Right cardiac atrium (tissue), 5 donors: ENCODE data around the gene ERF. TPM values are rescaled to one million over a fixed set of nuclear protein-coding genes. Genes with fewer than 3 reads are reported as not detected.
A peak's percentile ranks its signal among the peaks of the same experiment; 100 is the strongest.

Experiments
- ATAC-seq, 2 donors: fragments of 200-7000 bp; cut with Tn5 transposase; one replicate each; pipeline versions ENCODE4 v1.8.0 to v1.9.1; 2020; ENCODE audit warnings: moderate library complexity in 2 of 2, mild to moderate bottlenecking in 1 of 2
- DNase-seq, 3 donors: peaks; one replicate each; pipeline ENCODE4 v3.0.0-alpha.2; 2020
- H3K27ac ChIP-seq: one replicate; pipeline ENCODE4 v1.5.1; 2013; ENCODE audit warnings: mild to moderate bottlenecking, low read length, control low read depth, moderate library complexity
- H3K27me3 ChIP-seq: one replicate; pipeline ENCODE4 v1.6.1; 2013; ENCODE audit not compliant: control insufficient read depth, insufficient read depth
- H3K4me1 ChIP-seq: one replicate; pipeline ENCODE4 v1.6.1; 2013; ENCODE audit warnings: low read length; ENCODE audit not compliant: control insufficient read depth, insufficient read depth
- H3K4me3 ChIP-seq: one replicate; pipeline ENCODE4 v1.5.1; 2013; ENCODE audit warnings: low read length, control low read depth
- H3K9me3 ChIP-seq: one replicate; pipeline ENCODE4 v1.6.1; 2013; ENCODE audit warnings: low read length; ENCODE audit not compliant: control insufficient read depth
- WGBS: extraction: QIAGEN DNeasy Blood & Tissue Kit; methylation state at CpG from one replicate; pipeline ENCODE4 v1.1.7; 2013; 5-methylcytosine and 5-hydroxymethylcytosine counted together
- intact Hi-C, 4 donors: fragments of 100-400 bp; cut with DNase I; formaldehyde crosslinking; loops; one replicate each; pipeline versions ENCODE4 v1.11.0 to v1.14.0; 2022 to 2023
- polyA plus RNA-seq: library from polyadenylated mRNA; stranded (reverse); fragments of 200-250 nt; gene quantifications from one replicate; pipeline ENCODE4 v1.2.3, GENCODE V29; 2013
- total RNA-seq, 4 donors: library from RNA; stranded (reverse); fragmentation: NEBNext Ultra II Directional; extraction: Animal tissue kit (Norgen Biotek cat#: 25700); gene quantifications; one replicate each; pipeline ENCODE4 v1.2.1, GENCODE V29; 2021
- donor health status: healthy with polysubstance abuse.
- donor health status: DM: no; HTN: yes; CAD: no.
- donor health status: DM: no; HTN: no; CAD: no.
- donor health status: DM: no; HTN: yes; CAD: no; lungs with severe emphysema.
- donor health status: DM: yes; HTN: yes; CAD: no.

ERF gene
- total and polyA plus RNA-seq, 5 donors: 33.3 to 58.1 (median 44.4) TPM

DNA sequence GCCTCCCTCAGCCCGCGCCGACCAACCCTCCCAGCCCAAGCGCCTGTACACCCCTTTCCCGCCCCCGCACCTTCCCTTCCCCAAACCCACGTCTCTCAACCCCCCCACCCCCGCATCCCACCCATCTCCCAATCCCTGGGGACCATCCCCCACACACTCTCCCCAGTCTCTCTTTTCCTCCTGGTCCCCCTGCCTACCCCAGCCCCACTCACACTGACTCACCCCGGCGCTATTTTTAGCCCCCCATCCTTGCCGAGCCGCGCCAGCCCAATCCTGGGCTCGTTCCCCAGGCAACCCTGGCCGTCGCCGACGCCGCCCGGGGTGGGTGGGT lies 25.9 kb upstream of the ERF start:
- DNase-seq: peak in 2 of 3 donors; percentile 79 to 84
- intact Hi-C loops: loop anchor here in 3 of 4 donors (5.0 kb wide), 1 partner anchor 33 kb away; no protein-coding TSS in a partner anchor
- peak overlapping the region; percentile 73 for H3K4me3 ChIP-seq
- peak; percentile 7 to 53 for ATAC-seq
- peak overlapping the region; percentile 71 for H3K27ac ChIP-seq
- H3K27me3 ChIP-seq: no peaks in the 10 kb centered on the region
- under 1% methylated on average over 20 of the region's 20 CpGs for WGBS
- H3K4me1 ChIP-seq: peaks cover 40% of the 10 kb centered on the region
- H3K9me3 ChIP-seq: no peaks in the 10 kb centered on the region

DNA sequence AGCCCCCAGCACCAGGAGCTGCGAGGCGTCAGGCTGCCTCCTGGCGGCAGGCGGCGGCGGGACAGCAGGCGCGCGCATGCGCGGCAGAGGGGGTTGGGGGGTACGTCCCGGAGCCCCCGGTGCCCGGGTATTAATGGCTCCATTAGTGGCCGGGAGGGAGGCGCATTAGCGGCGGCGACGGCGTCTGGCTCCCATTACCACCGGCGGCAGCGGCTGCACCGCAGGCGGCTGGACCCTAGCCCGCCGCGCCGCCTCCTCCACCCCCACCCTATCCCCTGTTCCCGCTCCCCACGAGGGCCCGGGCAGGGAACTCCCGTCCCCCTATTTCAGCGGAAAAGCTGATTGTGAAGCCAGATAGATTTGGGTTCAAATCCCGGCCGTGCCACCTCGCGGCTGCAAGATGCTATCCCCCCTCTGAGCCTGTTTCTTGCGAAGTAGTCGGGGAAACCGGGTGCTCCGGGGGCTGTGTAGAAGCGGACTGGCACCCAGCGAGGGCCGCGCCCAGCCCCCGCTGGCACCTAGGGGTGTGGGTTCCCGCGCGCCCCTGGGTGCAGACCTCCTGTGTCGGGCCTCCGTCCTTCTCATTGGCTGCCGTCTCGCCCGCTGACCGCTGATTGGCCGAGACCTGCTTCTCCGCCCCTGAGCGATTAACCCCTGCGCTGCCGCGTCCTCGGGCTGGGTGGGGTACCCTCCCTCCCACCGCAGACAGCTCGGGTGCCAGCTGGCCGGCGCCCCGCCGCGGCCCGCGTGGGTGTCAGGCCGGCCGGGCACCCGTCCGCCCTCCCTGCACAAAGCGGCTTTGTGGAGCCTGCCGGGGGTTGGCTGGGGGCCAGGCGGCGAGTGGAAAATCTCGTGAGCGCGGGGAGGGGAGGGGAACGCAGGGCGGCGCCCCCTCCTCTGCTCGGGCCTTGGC lies 25.2 kb upstream of the ERF start:
- Histone ChIP-seq H3K4me1 (peaks cover 35% of the 10 kb centered on the region), H3K27me3 (no peaks in the 10 kb centered on the region), H3K9me3 (no peaks in the 10 kb centered on the region), H3K4me3 (peak overlapping the region; percentile 73), H3K27ac (peak overlapping the region; percentile 71)
- ATAC-seq (peak; percentile 76 to 80), DNase-seq (peak; percentile 96 to 98 (median 97))
- intact Hi-C loops: loop anchor here in 3 of 4 donors (5.0 kb wide), 1 partner anchor 33 kb away; no protein-coding TSS in a partner anchor
- WGBS: under 1% methylated on average over 88 of the region's 89 CpGs

DNA sequence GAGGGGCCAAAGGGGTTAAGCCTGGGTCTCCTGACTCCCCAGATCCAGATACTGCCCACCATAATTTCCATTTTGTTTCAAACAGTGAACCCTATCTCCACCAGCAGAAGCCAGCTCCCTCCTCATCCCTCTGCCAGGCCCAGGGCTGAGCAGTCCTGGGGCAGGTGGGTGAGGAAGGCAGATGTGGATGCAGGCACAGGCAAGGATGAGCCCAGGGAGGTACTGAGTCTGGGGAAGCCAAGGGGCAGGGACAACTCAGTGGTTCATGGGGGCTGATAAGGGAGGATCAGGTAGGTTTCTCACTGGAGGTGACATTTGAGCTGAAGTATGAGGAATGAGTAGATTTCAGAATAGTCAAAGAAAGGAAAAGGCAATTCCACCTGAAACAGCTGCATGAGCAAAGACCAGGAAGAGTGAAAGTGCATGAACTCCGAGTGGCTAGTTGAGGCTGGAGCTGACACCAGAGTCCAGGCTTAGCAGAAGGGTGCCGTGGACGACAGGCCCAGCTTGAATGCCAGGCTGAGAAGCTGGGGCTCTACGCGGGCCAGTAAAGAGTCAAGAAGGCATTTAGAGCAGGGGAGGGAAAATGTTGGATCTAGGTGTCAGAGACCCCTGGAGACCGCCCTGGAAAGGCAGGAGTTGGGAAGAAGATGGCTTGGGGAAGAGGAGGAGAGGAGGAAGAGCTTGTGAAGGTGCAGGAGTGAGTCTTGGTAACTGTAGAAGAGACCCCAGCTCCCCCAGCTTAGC lies 24.4 kb upstream of the ERF start:
- Histone ChIP-seq H3K4me1 (peaks cover 33% of the 10 kb centered on the region), H3K27me3 (no peaks in the 10 kb centered on the region), H3K9me3 (no peaks in the 10 kb centered on the region), H3K4me3 (peak overlapping the region; percentile 73), H3K27ac (peak overlapping the region; percentile 71)
- 9% methylated on average over 6 of the region's 6 CpGs for WGBS
- intact Hi-C loops: no loop called here
- ATAC-seq (no peak), DNase-seq (peak in 2 of 3 donors; percentile 21)

GRCh38 chr19:42278452-42279154 lies 23.7 kb upstream of the ERF start:
- 55% methylated on average over 5 of the region's 5 CpGs for WGBS
- ATAC-seq: no peak
- H3K4me3 ChIP-seq: no peak overlapping the region
- H3K4me1 ChIP-seq: peaks cover 33% of the 10 kb centered on the region
- H3K9me3 ChIP-seq: no peaks in the 10 kb centered on the region
- intact Hi-C loops: no loop called here
- peak overlapping the region; percentile 71 for H3K27ac ChIP-seq
- H3K27me3 ChIP-seq: no peaks in the 10 kb centered on the region
- peak; percentile 21 to 58 (median 49) for DNase-seq

DNA sequence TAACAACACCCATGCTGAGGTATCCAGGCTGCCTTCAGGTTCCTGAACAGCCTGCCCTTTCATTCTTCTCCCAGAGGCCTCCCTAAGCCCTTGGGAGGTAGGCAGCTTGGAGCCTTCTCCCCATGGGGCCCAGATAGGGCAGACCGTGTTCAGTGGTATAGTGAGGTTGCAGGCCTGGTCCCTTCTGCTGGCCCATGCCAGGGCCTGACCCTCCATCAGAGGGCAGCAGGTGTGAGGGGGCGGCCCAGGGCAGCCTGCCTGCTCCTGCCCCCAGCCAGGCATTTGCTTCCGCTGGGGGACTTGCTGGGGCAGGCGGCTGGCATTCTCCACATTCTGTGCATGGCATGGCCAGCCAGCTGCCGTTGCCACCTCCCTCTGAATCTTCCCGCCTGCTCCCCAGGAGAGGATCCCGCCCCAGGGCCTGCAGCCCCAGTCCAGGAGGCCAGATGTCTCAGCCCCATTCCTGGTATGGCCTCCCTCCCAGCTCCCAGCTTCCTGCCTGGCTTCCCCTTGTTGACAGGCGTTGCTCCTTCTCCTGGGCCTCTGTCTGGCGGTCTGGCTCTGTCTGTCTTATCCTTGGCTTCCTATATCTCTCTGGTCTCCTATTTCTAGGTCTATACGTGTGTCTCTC lies 23.0 kb upstream of the ERF start:
- Histone ChIP-seq H3K27me3 (no peaks in the 10 kb centered on the region), H3K27ac (peak overlapping the region; percentile 71), H3K9me3 (no peaks in the 10 kb centered on the region), H3K4me3 (no peak overlapping the region), H3K4me1 (peaks cover 29% of the 10 kb centered on the region)
- no peak for ATAC-seq
- peak; percentile 33 to 69 (median 67) for DNase-seq
- intact Hi-C loops: no loop called here
- 28% methylated on average over 10 of the region's 10 CpGs for WGBS

DNA sequence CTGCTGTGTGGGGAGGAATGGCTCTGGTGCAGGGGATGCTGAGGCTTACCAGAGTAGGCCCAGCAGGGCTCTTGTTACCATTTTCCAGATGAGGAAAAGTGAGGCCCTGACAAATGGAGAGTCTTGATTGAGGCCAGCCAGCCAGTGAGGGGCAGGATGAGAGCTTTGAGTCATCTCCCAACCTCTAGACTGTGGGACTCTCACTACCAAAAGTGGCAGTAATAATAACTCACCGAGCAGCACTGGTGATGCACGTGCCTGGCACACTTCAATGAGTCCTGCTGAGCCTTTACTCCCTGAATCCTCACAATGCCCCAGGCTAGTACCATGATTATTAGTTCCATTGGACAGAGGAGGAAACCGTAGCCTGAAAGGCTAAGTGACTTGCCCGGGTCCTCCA lies 21.9 kb upstream of the ERF start:
- no peaks in the 10 kb centered on the region for H3K27me3 ChIP-seq
- H3K27ac ChIP-seq: no peak overlapping the region
- ATAC-seq (no peak), DNase-seq (peak in 2 of 3 donors; percentile 5 to 21)
- peaks cover 22% of the 10 kb centered on the region for H3K4me1 ChIP-seq
- intact Hi-C loops: no loop called here
- H3K9me3 ChIP-seq: no peaks in the 10 kb centered on the region
- H3K4me3 ChIP-seq: no peak overlapping the region
- WGBS: 85% methylated on average over 4 of the region's 4 CpGs

GRCh38 chr19:42276284-42276683 lies 21.4 kb upstream of the ERF start:
- no peak overlapping the region for H3K27ac ChIP-seq
- no peak overlapping the region for H3K4me3 ChIP-seq
- H3K27me3 ChIP-seq: no peaks in the 10 kb centered on the region
- ATAC-seq: no peak
- DNase-seq: peak; percentile 32 to 71 (median 60)
- intact Hi-C loops: no loop called here
- peaks cover 20% of the 10 kb centered on the region for H3K4me1 ChIP-seq
- 52% methylated on average over 3 of the region's 3 CpGs for WGBS
- no peaks in the 10 kb centered on the region for H3K9me3 ChIP-seq

DNA sequence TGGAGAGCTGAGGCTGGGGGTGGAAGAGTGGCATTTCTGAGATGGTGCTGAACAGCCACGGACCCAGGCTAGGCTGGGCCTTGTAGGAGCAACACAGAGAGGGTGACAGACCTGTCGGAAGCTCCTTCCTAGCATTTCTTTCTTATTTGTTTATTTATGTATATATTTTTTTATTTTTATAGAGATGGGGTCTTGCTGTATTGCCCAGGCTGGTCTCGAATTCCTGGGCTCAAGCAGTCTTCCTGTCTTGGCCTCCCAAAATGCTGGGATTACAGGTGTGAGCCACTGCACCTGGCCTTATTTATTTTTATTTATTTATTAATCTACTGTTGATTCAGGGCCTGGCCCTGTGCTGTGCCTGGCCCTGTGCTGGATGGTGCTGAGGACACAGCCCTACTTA lies 20.6 kb upstream of the ERF start:
- Histone ChIP-seq H3K27ac (no peak overlapping the region), H3K4me3 (no peak overlapping the region), H3K4me1 (peaks cover 24% of the 10 kb centered on the region), H3K9me3 (no peaks in the 10 kb centered on the region), H3K27me3 (no peaks in the 10 kb centered on the region)
- ATAC-seq (no peak), DNase-seq (peak in 1 of 3 donors; percentile 12)
- intact Hi-C loops: no loop called here
- 90% methylated on average over 3 of the region's 3 CpGs for WGBS

GRCh38 chr19:42275103-42275502 lies 20.2 kb upstream of the ERF start:
- H3K27ac ChIP-seq: no peak overlapping the region
- no peaks in the 10 kb centered on the region for H3K9me3 ChIP-seq
- no peak overlapping the region for H3K4me3 ChIP-seq
- H3K4me1 ChIP-seq: peaks cover 24% of the 10 kb centered on the region
- WGBS: 69% methylated on average over 7 of the region's 7 CpGs
- ATAC-seq (no peak), DNase-seq (peak in 1 of 3 donors; percentile 26)
- intact Hi-C loops: no loop called here
- no peaks in the 10 kb centered on the region for H3K27me3 ChIP-seq

DNA sequence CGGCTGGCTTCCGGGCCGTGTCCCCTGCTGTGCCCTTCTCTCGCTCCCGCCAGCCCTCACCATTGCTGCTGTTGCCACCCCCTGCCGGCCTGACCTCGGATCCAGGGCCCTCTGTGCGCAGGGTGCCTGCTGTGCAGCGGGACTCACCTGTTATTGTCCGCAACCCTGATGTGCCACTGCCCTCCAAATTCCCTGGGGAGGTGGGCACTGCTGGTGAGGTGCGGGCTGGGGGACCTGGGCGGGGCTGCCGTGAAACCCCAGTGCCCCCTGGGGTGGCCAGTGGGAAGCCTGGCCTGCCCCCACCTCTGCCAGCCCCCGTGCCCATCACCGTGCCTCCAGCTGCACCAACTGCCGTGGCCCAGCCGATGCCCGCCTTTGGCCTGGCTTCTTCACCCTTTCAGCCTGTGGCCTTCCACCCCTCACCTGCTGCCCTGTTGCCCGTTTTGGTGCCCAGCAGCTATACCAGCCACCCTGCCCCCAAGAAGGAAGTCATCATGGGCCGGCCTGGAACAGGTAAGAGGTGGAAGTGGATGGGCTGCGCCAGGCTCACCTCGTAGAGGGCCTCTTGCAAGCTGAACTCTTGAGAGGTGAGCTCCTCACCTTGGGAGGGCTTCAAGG lies 19.2 kb upstream of the ERF start:
- no peak for ATAC-seq
- Histone ChIP-seq H3K27me3 (no peaks in the 10 kb centered on the region), H3K27ac (no peak overlapping the region)

More for the DNA sequence above, 19.2 kb upstream of the ERF start:
- intact Hi-C loops: no loop called here
- Histone ChIP-seq H3K4me3 (no peak overlapping the region), H3K4me1 (peaks cover 24% of the 10 kb centered on the region), H3K9me3 (no peaks in the 10 kb centered on the region)
- peak in 2 of 3 donors; percentile 62 to 71 for DNase-seq
- WGBS: 89% methylated on average over 22 of the region's 22 CpGs
